Activated naive CD4-positive, alpha-beta T cell treated with Interleukin-2 at 50 U/mL for 16 hours (primary cell): Measurements from ENCODE around the gene PARVA.

Experiments
- DNase-seq: peaks from one replicate; pipeline ENCODE4 v3.0.0-alpha.2; 2020

Gene PARVA

GRCh38 chr11:12564012-12564411, 186.6 kb downstream of the PARVA start:
- DNase-seq: no peak

- no peak for DNase-seq
These were observed 188.0 kb downstream of the PARVA start for GRCh38 chr11:12565406-12565805.

- no peak for DNase-seq
These were observed 190.5 kb downstream of the PARVA start for GRCh38 chr11:12567746-12568460.

GRCh38 chr11:12569499-12570425, 192.4 kb downstream of the PARVA start:
- DNase-seq: no peak

GRCh38 chr11:12573707-12574485, 196.5 kb downstream of the PARVA start:
- no peak for DNase-seq

GRCh38 chr11:12577725-12578644, 200.6 kb downstream of the PARVA start:
- DNase-seq: no peak

GRCh38 chr11:12581416-12581815, 204.0 kb downstream of the PARVA start:
- DNase-seq: no peak

GRCh38 chr11:12581923-12582322, 204.6 kb downstream of the PARVA start:
- DNase-seq: no peak
